ENCODE measurements around the gene EMID1.

The EMID1 gene

DNA sequence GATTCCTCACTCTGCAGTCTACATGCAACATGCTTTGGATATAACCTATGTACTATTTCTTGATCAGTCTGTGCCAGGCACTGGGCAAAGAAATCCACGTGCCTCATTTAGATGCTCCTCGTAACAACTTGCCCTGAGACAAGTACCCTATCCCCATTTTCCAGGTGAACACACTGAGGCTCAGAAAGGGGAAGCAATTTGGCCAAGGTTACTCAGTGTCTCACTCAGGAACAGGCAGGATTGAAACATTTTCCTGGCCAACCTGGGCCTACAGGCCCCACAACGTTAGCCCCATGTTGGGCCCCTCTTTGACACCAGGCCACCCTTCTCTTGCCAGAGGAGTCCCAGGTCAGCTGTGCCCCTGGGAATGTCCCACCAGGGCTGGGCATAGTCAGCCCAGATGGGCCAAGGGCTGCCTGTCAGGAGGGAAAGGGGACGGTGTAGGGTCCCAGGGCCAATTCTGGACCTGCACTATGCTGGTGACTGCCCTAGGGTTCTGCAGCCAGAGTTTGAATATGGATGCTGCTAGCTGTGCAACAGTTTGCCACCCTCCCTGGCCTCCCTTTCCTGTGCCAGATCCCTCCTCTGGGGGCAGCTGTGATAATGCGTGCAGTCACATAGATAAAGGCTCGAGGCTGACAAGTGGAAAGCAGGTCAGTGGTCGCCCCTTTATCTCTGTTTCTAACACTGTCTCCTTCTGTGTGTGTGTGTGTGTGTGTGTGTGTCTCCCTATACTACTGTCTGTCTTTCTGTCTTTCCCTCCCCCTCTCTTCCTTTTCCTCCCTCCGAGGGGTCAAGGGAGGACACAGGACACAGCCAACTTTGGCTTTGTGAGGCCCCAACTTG is 10.4 kb upstream of the EMID1 start:
- DNase-seq = no peak

DNA sequence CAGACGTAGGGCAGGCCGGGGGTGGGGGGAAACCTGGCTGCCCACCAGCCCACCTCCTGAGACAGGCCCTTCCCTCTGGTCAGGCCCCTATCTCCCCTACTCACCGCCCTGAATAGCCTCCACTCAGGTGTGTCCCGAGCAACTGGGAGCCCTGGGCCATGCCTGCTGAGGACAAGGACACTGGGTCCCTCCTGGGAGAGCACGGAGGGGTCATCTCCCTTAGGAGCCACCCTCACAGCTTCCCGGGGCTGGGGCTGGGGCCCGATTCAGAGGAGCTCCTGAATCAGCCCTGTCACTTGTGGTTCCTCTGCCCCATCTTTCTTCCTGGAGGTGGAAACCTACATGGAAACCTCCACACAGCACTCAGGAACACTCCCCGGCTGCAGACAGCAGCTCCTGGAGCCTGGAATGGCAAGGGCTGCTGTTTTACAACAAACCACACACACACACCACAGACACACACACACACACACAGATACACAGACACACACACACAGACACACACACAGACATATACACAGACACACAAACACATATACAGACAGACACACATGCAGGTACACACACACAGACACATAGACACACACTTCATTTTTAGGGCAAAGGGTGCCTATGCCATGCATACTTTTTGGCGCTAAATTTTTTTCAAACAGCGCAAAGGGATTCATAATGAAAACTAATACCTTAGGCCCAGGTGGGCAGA is 9.6 kb upstream of the EMID1 start:
- DNase-seq = no peak

DNA sequence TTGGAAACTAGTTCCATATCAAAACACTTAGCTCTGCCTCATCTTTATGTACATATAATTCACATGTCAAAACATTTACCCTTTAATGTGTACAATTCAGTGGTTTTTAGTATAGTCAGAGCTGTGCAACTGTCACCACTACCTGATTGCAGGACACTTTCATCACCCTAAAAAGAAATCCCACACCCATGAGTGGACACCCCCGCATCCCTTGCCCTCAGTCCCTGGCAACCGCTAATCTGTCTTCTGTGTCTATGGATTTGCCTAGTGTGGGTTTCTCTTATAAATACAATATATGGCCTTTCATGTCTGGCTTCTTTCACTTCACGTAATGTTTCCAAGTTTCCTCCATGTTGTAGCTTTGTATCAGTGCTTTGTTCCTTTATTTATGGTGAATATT is 8.6 kb upstream of the EMID1 start:
- DNase-seq = no peak

GRCh38 chr22:29198240-29198639 is 7.5 kb upstream of the EMID1 start:
- no peak for DNase-seq

- no peak for DNase-seq
Observed at GRCh38 chr22:29199702-29200400, 5.8 kb upstream of the EMID1 start.

- DNase-seq = no peak
Observed at GRCh38 chr22:29200901-29201300, 4.8 kb upstream of the EMID1 start.

DNA sequence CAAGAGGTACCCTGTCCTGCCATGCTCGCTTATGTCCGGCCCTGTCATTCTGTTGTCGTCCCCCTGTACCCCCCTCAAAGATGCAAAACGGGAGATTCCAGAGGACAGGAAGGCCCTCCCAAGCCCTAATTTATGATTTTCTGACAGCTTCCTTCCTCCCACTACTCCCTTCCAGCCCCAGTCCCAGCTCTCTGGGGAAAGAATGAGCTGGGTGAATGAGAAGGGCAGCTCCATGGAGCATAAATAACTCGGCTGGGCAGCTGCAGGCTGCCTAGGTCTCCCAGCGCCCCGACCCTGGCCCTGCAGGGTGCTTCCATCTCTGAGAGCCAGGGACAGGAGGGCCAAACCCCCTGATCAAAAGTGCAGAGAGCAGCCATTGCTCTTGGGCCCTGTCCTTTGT is 3.9 kb upstream of the EMID1 start:
- DNase-seq = no peak

DNA sequence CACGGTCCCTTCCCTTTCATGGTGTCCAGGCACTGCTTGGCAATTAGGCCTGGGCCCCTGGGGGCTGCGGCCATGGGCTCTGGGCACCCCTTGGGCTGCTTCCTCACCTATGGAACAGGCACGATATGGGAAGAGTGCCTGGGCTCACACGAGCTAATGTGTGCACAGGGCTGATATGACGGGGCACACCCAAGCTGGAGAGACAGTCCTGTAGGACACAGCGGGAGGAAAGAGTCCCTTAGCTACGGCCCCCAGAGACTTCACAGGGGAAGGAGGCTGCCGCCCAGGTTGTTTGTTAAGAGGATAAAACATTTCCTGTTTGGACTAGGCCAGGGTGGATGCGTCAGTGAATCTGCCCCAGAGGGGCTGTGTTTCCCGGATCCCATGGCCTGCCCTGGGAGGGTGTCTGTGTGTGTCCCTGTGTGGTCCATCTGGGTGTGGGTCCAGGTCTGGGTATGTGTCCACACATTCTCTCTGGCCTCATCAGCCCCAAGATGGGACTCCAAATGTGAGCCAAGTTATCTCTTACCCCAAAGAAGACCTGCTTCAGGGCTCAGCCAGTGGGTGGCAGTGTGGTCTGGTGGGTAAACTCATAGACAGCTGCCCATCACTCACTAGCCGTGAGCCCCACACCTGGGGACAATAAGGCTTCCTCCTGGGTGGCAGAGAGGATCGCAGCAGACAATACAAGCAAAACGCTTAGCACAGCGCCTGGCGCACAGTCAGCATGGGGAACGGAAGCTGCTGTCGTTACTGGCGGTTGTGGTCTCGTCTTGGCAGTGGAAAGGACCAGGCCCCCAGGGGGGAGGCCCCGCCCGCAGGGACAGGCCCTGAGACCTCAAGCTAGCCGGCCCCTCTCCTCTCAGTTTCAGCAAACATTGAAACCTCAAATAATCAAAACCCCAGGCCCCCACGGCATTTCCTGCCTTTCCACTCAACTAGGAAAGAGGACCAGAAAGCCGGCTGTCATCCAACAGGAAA is 3.2 kb upstream of the EMID1 start:
- no peak for DNase-seq

- DNase-seq = no peak
Observed at GRCh38 chr22:29203488-29204454, 1.9 kb upstream of the EMID1 start.

DNA sequence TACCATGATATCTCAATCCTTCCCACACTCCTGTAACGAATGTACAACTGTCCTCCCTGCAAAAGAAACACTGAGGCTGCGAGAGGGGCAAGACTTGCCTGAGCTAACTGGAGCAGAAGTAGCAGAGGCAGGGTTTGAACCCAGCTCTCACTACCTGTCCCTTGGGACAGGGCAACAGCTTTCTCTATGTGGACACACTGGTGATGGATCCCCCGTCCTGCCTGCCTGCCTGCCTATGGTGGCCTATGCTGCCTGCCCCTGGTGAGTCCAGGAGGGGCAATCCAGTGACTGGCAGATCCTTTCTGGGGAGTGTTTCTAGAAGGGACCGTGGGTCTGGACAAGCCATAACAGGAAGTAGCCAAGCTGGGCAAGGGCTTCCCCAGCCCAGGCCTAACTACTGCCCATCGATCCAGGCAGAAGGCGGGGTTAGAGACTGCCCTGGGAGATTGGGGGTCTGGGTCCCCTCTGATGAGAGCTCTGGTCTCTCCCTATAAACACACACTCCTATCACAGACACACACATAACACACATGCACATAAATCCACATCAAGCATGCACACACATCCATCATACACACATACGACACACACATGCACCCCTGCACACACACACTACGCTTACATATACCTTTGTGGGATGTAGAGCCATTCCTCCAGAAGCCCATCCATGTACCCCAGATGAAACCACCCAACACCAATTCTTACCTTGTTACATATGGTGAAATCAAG is 1.1 kb upstream of the EMID1 start:
- DNase-seq = no peak

DNA sequence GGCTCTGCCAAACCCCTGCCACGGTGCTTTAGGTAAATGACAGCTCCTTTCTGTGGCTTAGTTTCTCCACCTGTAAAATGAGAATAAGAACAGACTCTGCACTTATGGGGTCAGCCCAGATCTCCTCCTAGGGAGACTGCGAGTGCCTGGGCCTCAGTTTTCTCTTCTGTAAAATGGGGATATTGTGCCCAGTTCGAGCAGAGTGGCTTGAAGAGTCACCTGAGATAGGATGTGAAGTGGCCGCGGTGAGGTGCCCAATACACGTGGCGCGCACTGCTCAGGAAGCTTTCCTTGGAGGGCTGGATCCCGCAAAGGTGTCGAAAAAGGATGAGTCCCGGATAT is 473 bp upstream of the EMID1 start:
- no peak for DNase-seq

- no peak for DNase-seq
Observed at GRCh38 chr22:29206372-29207242, 911 bp downstream of the EMID1 start.

DNA sequence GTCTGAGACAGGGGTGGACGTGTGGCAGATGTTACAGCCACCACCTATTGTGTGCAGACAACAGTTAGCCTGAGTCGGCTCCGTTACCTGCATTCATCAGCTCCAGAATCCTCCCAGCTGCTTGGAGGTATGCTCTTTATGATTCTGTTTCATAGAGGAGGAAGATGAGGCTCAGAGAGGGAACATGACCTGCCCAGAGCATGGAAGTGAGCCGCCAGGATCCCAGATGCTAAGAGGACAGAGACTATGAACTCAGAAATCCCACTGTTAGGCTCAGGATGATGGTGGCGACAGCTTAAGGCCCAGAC is 1.5 kb downstream of the EMID1 start:
- no peak for DNase-seq

GRCh38 chr22:29207562-29208501 is 2.1 kb downstream of the EMID1 start:
- no peak for DNase-seq

- DNase-seq = no peak
Observed at GRCh38 chr22:29208502-29208862, 2.8 kb downstream of the EMID1 start.

DNA sequence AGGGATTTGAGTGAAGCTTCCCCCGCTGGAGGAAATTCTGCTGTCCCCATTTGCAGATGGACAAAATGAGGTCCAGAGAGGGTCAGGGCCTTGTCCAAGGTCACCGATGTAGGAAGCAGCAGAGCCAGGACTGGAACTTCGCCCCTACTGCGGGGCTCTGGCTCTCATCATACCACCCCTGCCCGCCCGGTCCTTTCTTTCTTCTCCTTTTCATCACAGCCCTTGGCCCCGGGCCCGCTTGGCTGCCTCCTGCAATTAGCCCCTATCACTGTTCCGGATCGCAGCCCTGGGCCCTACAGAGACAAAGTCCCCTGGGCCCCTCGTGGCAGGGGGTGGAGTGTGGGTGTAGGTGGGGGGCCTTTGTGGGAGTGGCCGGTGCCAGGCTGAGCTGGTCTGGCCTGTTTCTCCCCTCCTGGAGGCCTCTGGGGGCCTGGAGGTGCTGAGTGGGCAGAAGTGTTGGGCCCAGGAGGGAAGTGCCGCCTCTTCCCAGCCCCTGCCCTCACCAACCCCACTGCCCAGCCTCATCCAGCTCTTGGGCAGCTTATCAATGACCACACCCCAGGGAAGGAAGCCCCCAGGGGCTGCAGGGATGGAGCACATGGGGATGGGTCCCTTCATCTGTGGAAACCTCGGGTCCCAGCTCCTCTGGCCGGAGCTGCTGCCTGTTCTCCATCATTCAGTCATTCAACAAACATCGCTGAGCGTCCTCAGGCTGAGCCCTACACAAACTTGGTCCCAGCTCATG is 3.4 kb downstream of the EMID1 start:
- DNase-seq = no peak

- DNase-seq = no peak
Observed at GRCh38 chr22:29209624-29209929, 3.9 kb downstream of the EMID1 start.

DNA sequence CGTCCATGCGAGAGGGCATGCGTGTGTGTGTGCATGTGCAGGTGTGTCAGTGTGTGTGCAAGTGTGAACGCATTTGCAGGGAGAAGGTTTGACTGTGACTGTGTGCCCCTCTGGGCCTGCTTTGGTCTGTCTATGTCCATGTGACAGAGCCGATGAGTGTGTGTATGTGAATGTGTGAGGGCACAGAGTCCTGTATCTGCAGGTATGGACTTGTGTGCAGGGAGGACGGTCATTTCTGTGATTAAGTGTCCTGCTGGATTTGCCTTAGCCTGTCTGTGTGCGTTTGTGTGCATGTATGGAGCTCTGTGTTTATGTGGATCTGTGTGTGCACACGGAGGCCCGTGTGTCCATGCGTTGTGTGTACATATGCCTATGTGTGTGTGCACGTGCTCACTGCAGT is 5.4 kb downstream of the EMID1 start:
- DNase-seq = no peak
